Measurements from ENCODE around the gene FCN2.

FCN2 gene

GRCh38 chr9:134880484-134881312 lies at the start of gene FCN2:
Gene FCN2 (plus strand): TSS chr9:134880810. CDS start chr9:134880822, 12 bp downstream.
- DNase-seq (ENCODE audit: low spot score), result no peak

- no peak for DNase-seq (ENCODE audit: low spot score)
Measured at GRCh38 chr9:134830926-134831720, 49.5 kb upstream of the FCN2 start.

- DNase-seq (ENCODE audit: low spot score), result no peak
Measured at GRCh38 chr9:134832471-134832870, 48.1 kb upstream of the FCN2 start.

GRCh38 chr9:134833294-134833880 lies 47.2 kb upstream of the FCN2 start:
- no peak for DNase-seq (ENCODE audit: low spot score)

- peak; percentile 60 for DNase-seq (ENCODE audit: low spot score)
Measured at GRCh38 chr9:134834217-134834956, 46.2 kb upstream of the FCN2 start.

- no peak for DNase-seq (ENCODE audit: low spot score)
Measured at GRCh38 chr9:134834957-134835419, 45.6 kb upstream of the FCN2 start.

GRCh38 chr9:134835448-134835847 lies 45.2 kb upstream of the FCN2 start:
- DNase-seq (ENCODE audit: low spot score), result no peak

- DNase-seq (ENCODE audit: low spot score), result no peak
Measured at GRCh38 chr9:134835987-134836386, 44.6 kb upstream of the FCN2 start.

GRCh38 chr9:134836406-134836970 lies 44.1 kb upstream of the FCN2 start:
- no peak for DNase-seq (ENCODE audit: low spot score)

- no peak for DNase-seq (ENCODE audit: low spot score)
Measured at GRCh38 chr9:134837529-134837928, 43.1 kb upstream of the FCN2 start.

GRCh38 chr9:134838651-134839454 lies 41.8 kb upstream of the FCN2 start:
- no peak for DNase-seq (ENCODE audit: low spot score)

- DNase-seq (ENCODE audit: low spot score), result no peak
Measured at GRCh38 chr9:134839455-134840125, 41.0 kb upstream of the FCN2 start.

- no peak for DNase-seq (ENCODE audit: low spot score)
Measured at GRCh38 chr9:134840511-134840910, 40.1 kb upstream of the FCN2 start.

- DNase-seq (ENCODE audit: low spot score), result no peak
Measured at GRCh38 chr9:134841180-134841904, 39.3 kb upstream of the FCN2 start.

- DNase-seq (ENCODE audit: low spot score), result no peak
Measured at GRCh38 chr9:134842321-134842720, 38.3 kb upstream of the FCN2 start.

GRCh38 chr9:134843740-134844139 lies 36.9 kb upstream of the FCN2 start:
- DNase-seq (ENCODE audit: low spot score), result no peak

GRCh38 chr9:134844821-134845220 lies 35.8 kb upstream of the FCN2 start:
- no peak for DNase-seq (ENCODE audit: low spot score)

- DNase-seq (ENCODE audit: low spot score), result no peak
Measured at GRCh38 chr9:134846187-134846586, 34.4 kb upstream of the FCN2 start.

GRCh38 chr9:134846699-134847098 lies 33.9 kb upstream of the FCN2 start:
- no peak for DNase-seq (ENCODE audit: low spot score)

- DNase-seq (ENCODE audit: low spot score), result no peak
Measured at GRCh38 chr9:134847138-134847537, 33.5 kb upstream of the FCN2 start.

All from Ammon's horn (tissue), 1 donor.